Right ventricle myocardium superior (tissue), 1 donor: ENCODE results near the gene TBX4. TPM values are rescaled to one million over a fixed set of nuclear protein-coding genes. Genes with fewer than 3 reads are reported as not detected.

Source experiments
- ATAC-seq: fragments of 200-7000 bp; cut with Tn5 transposase; one replicate; pipeline ENCODE4 v1.9.1; 2020; ENCODE audit warnings: mild to moderate bottlenecking; ENCODE audit not compliant: poor library complexity
- DNase-seq: peaks from one replicate; pipeline ENCODE4 v3.0.0-alpha.2; 2020
- intact Hi-C: fragments of 100-400 bp; cut with DNase I; formaldehyde crosslinking; loops from one replicate; pipeline ENCODE4 v1.11.2; 2022
- total RNA-seq: library from RNA; stranded (reverse); fragmentation: NEBNext Ultra II Directional; extraction: Animal tissue kit (Norgen Biotek cat#: 25700); gene quantifications from one replicate; pipeline ENCODE4 v1.2.1, GENCODE V29; 2021
- donor health status: DM: no; HTN: yes; CAD: no; lungs with severe emphysema.

TBX4 gene
- total RNA-seq, 1 donor from 2014 or later = not detected

DNA sequence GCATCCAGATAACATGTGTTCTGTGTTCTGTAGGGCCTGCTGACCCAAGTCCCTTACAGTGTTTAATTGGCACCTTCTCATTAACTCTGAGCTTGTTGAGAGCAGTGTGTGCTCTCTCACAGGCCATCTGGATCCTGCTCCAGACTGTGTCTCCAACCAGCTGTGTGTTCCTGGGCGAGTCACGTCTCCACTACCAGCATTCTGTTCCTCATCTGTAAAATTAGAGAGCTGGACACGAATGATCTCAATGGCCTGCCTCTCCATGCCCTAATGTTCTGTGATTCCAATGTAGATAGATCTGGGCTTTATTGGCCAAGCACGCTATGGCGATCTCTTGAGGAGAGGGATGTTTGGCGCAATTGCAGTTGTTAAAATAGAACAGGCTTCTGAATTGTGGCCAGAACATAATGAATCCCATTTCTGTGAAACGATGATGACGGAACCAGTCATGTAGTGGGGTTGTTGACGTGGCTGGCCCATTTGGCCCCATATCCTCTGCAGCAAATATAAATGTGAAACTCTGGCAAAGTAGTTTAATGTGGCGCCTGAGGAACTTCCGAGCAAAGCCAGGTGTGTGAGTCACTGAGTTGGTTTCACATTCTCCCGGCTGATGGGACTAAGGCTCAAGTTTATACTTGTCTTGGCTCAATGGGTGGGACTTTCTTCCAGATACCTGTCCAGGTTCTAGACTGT lies 22.2 kb downstream of the TBX4 start:
- DNase-seq (no peak), ATAC-seq (no peak)
- intact Hi-C loops = no loop called here

DNA sequence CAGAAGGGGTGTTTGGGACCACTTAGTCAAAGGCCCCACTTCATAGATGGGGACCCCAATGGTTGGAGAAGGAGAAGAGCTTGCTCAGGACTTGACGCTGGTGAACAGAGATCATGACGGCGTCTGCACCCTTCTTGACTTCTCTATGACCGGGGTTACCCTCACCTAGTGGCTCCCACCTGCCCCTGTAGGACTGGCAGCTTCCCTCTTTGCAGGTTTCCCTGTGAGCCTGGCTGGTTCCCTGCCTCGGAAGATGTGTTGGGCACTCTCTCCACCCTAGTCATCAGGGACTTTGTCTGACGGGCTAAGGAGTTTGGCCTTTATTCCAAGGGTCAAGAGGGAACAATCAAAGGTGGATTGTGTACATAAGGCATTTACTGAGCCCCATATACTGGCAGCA lies 22.7 kb downstream of the TBX4 start:
- intact Hi-C loops = no loop called here
- DNase-seq = no peak
- ATAC-seq = no peak

DNA sequence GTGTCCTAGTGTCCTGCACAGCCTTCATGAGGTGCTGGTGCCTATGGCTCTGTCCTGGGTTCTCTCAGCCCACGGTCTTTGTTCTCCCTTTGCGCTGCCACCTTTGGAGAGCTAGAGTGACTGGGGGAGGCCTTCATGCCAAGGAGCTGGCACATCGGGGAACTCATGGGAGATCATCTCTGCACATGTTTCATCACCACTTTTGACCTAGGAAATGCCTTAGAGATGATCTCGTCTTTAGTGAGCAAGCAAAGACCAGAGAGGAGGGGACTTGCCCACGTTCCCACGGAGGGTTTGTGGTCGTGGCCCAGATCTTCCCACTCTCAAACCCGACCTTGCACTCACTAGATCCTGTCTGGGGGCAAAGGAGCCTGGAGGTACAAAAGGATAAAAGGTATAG lies 23.5 kb downstream of the TBX4 start:
- DNase-seq = no peak
- intact Hi-C loops = no loop called here

DNA sequence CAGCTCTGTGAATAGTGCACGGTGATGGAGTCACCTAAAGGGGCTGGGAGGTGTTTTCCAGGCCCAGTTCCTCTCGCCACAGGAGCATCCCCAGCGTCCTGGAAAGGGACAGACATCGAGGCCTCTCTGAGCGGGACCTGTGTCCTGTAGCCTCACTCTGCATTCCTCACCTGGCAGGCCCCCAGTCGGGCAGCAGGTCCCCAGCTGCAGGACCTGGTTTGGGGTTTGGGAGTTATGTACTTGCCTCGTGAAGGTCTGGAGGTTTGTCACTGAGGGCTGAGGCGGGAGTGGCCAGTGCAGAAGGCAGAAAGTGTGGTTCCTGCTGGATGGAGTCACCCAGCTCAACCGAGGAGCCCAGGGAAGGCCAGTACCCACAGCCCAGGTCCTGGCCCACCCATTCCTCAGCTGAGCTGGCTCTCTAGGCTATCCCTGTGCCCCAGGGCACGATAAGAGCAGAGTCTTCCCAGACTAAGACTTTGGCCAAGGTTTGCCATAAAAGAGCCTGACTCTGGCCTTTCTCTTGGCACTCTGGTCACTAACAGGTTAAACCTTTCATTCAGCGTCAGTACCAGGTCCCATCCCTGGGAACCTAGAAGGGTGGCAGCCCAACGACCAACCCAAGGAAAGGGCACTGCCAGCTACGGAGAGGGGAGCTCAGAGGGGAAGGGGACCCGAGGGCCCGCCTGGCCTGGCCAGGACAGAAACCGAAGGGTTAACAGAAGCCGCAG lies 24.4 kb downstream of the TBX4 start:
- ATAC-seq = no peak
- no peak for DNase-seq
- intact Hi-C loops = no loop called here

More for the DNA sequence above, 23.5 kb downstream of the TBX4 start:
- no peak for ATAC-seq

DNA sequence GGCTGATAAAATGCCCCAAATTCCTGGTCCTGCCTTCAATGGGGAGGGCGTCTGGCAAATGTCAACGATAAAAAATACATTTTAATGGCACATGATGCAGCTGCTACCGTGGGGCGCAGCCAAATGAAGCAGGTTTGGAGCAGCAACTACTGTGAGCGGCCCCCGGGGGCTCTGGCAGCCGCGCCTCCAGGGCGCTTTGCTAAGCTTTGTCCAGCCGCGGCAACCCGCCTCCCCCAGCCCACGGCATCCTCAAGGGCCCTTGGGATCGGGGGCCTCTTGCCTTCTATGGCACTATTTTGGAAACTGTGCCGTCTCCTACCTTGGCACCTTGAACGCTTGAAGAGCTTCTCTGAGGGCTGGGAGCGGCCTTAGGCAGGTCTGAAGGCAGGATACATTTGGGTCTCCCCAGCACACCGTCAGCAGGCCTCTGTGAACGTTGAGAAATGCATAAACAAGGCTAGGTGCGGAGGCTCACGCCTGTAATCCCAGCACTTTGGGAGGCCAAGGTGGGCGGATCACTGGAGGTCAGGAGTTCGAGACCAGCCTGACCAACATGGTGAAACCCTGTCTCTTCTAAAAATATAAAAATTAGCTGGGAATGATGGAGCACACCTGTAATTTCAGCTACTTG lies 25.1 kb downstream of the TBX4 start:
- intact Hi-C loops = no loop called here
- no peak for DNase-seq
- ATAC-seq = no peak

DNA sequence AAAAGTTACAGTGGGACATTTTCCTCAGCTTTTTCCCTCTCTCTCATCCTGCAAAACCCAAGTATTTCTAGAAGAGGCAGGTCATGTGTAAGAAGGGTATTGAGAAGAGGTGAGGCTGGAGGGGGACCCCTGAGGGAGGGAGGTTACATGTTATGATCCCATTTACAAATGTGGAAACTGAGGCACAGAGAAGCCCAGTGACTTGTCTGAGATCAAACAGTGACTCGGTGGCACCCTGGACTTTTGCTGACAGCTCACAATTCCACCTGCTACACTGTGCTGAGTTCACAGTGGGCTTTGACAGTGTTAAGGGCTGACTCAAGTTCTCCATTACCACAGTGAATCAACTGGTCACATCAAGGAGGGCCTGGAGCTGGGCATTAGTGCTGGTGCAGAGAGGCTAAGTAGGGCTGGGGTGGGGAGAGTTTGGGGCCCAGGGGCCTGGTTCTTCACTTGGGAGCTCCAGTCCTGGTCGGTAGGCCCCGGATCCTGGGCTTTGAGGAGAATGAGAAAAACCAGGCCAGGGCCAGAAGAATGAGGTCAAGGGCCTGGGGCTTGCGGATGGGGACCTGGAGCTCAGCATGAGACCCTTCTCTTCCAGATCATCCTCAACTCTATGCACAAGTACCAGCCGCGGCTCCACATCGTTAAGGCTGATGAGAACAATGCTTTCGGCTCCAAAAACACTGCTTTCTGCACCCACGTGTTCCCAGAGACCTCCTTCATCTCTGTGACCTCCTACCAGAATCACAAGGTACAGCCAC lies 26.0 kb downstream of the TBX4 start:
- intact Hi-C loops = no loop called here

DNA sequence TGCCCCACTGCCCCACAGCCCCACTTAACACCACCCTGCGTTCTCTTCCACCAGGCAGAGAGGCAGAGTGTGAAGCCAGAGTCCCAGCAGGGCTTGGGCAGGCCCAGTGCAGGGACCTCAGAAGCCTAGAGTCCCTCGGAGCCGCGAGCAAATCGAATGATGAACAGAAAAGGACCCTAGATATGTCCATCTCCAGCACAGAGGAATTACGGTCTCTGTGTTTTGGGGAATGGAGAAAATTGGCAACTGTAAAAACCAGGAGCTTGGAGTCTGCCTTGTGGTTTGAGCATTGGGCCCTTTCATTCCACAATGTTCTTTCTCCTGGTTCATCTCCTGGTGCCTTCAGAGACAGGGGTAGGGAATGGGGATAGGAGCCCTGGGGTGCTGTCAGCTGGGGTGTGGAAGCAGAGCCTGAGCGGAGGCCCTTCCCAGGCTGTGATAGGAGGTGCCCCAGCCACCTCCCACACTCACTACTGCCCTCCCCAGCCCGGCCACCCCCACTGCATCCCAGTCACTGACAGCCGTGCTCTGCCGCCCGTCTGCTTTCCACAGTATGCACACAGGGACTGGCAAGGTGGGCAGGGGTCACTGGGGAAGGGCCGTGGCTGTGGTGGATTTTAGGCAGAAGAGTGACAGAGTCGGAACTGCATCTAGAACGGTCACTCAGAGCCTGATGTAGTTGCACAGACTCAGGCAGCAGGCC lies 26.7 kb downstream of the TBX4 start:
- ATAC-seq = no peak
- intact Hi-C loops = no loop called here
- DNase-seq = no peak

More for the DNA sequence above, 26.0 kb downstream of the TBX4 start:
- ATAC-seq (no peak), DNase-seq (no peak)

DNA sequence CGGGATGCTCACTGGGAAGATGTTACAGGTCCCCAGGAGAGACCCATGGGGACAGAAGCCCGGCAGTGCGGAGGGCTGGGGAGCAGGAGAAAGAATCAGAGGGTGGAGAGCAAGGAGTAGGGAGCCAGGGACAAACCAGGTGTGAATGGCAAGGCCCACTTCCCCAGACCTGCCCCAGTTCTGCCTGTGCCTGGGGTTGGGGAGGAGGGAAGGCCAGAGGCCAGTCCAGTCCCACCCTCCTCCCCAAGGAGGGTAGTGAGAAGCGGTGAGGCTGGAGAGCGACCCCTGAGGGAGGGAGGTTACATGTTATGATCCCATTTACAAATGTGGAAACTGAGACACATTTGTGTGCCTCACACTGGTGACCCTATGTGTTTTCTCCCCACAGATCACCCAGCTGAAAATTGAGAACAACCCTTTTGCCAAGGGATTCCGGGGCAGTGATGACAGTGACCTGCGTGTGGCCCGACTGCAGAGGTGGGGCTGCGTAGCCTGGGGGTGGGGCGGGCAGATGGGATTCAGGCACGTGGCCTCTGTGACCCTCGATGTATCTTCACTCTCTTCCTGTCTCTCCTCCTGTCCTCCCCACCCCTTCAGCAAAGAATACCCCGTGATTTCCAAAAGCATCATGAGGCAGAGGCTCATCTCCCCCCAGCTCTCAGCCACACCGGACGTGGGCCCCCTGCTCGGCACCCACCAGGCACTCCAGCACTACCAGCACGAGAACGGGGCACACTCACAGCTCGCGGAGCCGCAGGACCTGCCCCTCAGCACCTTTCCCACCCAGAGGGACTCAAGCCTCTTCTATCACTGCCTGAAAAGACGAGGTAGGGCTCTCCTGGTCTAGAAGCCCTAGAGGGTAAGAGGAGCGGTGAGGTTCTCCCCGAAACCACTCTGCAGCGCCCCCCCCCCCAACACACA lies 27.5 kb downstream of the TBX4 start:
- ATAC-seq (no peak), DNase-seq (no peak)
- intact Hi-C loops = no loop called here

DNA sequence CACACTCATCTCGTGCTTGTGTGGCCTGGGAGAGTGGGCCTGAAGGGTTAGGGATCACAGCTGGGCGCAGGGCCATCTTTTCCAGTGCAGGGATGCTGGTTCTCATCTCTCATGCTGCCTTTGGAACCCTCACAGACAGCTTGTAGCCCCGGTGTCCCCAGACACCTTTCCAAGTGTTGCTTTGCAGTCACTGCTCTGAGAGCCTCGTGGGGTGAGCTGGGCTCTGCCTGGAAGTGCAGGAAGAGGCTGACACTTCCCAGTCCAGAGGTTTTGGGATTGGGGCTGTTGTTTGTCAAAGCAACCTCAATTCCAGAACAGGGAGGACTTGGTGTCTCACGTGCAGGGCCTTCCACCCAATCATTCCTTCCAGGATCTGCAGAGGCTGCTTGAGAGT lies 28.2 kb downstream of the TBX4 start:
- no peak for ATAC-seq
- intact Hi-C loops = no loop called here
- no peak for DNase-seq

DNA sequence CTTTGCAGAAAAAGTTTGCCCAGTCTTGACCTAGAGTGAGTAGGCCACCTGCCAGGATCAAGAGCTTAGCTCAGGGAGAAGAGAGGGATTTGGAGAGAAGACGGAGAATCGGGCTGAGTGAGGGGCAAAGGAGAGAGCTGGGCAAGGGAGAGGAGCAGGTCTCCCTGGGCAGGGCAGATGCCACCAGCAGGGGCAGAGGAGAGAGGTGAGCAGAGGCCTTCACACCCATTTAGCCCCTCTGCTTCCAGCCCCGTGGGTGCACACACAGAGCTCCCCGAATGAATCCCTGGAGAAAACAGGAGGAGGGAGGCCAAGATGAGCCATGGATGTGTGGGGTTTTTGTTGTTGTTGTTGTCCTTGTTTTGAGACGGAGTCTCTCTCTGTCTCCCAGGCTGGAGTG lies 29.2 kb downstream of the TBX4 start:
- no peak for ATAC-seq

DNA sequence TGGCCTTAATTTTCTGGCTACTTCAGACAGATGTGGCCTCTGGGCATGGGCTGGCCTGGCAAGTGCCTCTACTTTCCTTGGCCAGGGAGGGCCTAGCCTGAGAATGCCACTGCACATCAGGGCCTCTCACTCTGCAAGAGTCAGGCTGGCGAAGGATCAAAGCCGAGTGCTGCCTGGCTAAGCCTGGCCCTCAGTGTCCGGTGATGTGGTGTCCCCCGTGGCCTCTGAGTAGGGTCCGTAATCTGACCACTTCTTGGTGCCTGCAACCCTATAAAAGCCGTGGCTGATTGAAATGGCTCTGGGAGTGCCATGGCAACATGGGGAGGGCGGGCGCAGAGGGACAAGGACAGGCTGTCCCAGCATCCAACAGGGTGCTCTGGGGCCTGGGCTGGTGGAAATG lies 30.2 kb downstream of the TBX4 start:
- intact Hi-C loops = no loop called here
- no peak for ATAC-seq
- DNase-seq = no peak

More for the DNA sequence above, 29.2 kb downstream of the TBX4 start:
- DNase-seq = no peak
- intact Hi-C loops = no loop called here

DNA sequence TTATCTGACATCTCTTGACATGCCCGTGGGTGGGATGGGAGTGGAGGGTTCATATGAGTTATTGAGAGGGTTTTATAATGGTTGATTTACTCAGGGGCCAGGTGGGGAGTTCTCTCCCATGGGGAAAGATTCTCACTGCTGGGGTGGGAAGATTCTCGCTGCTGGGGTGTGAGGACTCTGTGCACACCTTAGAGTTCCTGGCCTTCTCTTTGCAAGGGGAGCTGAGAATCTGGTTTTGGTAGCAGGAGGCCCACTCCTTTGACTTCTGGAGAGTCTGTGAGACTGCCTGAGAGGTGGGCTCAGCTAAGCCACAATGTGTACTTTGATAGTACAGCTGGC lies 31.5 kb downstream of the TBX4 start:
- ATAC-seq (no peak), DNase-seq (no peak)
- intact Hi-C loops = no loop called here

DNA sequence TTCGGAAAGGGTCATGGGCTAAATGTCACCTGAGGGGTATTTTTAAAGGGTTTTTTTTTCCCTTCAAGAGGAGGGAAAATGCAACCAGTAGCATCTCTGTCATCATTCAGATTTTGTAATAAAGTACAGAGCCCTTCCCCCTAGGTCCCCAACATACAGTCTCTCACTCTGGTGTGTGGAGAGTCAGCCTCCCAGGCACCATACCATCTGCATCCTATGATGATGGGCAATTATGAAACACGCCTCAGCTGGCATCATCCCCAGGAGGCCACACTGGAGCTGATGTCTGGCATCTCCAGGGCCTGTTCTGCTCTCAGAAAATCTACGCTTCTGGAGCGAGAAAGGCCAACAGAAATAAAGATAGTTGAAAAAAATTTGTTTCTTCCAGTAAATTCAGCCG lies 32.0 kb downstream of the TBX4 start:
- intact Hi-C loops = no loop called here
- ATAC-seq (no peak), DNase-seq (no peak)

DNA sequence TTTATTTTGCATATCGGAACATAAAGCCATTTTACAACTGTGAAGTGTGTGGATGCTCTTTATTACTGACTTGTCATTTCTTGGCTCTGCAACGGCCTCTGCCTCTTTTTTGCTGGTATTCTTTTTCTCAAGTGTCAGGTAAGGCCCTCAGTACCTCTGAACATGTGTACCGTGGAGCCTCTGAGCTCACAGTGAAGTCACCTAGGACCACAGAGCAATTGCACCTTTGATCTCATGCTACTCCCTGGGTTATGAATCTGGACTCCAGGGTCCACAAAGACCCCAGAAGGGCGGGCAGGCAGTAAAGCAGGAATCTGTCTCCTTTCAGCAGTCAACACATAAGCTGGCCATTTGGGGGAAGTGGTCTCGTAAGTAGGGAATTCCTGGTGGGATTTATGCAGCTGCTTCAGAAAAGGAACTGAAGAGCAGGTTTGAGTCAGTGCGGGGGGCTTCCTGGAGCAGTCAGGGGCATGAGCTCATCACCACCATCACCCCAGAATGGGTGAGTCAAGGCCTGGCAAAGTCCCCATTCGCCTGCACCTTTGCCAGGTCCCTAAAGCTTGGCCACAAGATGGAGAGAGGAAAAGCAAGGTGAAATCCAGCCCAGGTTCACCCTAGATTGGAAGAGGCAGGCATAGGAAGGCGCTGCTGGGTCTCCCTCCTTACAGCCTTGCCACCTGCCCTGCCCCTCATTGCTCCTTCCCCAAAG lies 33.0 kb downstream of the TBX4 start:
- no peak for DNase-seq
- intact Hi-C loops = no loop called here
- no peak for ATAC-seq

DNA sequence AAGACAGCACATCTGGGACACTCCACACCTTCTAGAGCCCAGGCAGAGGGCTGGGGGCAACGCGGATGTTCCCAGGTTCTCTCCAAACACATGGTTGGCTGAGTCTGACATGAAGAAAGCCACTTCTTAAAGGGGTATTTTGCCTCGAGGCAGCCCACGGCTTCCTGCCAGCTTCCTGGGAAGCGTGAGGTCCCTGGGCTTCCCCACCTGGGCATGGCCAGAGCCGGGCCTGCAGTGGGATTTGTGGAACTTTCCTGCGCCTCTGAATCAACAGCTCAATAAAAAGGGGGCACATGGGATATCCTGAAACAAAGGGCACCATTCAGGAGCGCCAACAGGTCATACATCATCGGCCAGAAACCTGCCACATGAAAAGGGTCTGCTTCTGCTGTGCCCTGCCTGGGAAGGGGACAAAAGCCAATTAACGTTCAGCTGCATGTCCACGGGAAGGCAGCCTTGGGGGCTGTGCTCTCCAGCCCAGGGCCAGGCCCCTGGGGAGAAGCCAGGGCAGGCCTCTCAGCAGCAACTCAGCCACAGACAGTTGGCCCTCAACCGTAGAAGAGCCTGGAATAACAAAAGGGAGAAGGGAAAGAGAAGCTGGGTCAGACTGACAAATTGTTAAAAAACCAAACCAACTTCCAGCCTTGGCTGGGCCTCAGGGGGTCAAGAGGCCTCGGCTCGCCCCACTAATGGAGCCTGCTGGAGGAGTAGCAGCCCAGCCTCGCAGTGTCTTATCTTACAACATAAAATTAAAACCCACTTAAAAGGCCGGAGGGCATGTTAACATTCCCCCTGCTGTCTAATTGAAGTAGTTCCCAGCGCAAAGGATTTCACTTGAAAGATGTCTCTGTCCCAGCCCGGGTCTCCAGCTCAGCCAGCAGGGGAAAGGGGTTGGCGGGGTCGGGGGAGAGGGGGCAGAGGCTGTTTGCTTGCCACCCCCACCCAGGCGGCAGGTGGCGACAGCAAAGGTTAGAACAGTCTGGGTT lies 34.2 kb downstream of the TBX4 start:
- intact Hi-C loops = no loop called here
- DNase-seq (no peak), ATAC-seq (no peak)
